ENCODE data around the gene FRAS1. TPM values are rescaled to one million over a fixed set of nuclear protein-coding genes. Genes with fewer than 3 reads are reported as not detected.

The FRAS1 gene
- total RNA-seq, 1 experiment from 2014 or later: 13.1 TPM

- Histone ChIP-seq H3K4me3 (peak overlapping the region; percentile 88), H3K9me3 (ENCODE audit: insufficient read depth, low read depth) (no peaks in the 10 kb centered on the region), H4K20me1 (ENCODE audit: insufficient read depth) (no peaks in the 10 kb centered on the region), H3F3A (ENCODE audit: insufficient read depth, low read depth) (no peaks in the 10 kb centered on the region), H2AFZ (peak overlapping the region; percentile 97), H3K27me3 (ENCODE audit: insufficient read depth, low read depth) (no peaks in the 10 kb centered on the region), H3K79me2 (ENCODE audit: low read depth) (no peaks in the 10 kb centered on the region), H3K27ac (peak overlapping the region; percentile 12), H3K36me3 (ENCODE audit: low read depth) (no peaks in the 10 kb centered on the region), H3K4me2 (peak overlapping the region; percentile 96), H3K4me1 (replicated peaks; ENCODE audit: insufficient read depth) (no peaks in the 10 kb centered on the region), H3K9me2 (ENCODE audit: insufficient read depth) (no peaks in the 10 kb centered on the region)
- CTCF ChIA-PET: no interaction called here
- BruUV-seq (replicated peaks): TSS peak; percentile 73
- no peak for TF ChIP-seq CTCF (conservative IDR thresholded peaks at IDR 0.05)
- TF ChIP-seq EZH2 (IDR thresholded peaks at IDR 0.05; ENCODE audit: low read depth): no peak
- POLR2A ChIA-PET (ENCODE audit: unreplicated experiment): no interaction called here
- intact Hi-C loops (cut with micrococcal nuclease; ENCODE audit: unreplicated experiment): loop anchor here (2.0 to 5.0 kb wide), 3 partner anchors 119 to 509 kb away; no protein-coding TSS in a partner anchor
- peak; percentile 18 to 38 for DNase-seq
Observed at GRCh38 chr4:78057600-78058550, 752 bp downstream of the FRAS1 start.

- H2AFZ ChIP-seq: peak overlapping the region; percentile 97
- intact Hi-C loops (cut with micrococcal nuclease; ENCODE audit: unreplicated experiment): loop anchor here (1.0 to 5.0 kb wide), 4 partner anchors 118 to 508 kb away; no protein-coding TSS in a partner anchor
- no peaks in the 10 kb centered on the region for H3F3A ChIP-seq (ENCODE audit: insufficient read depth, low read depth)
- DNase-seq: peak in 1 of 2 experiments; percentile 47
- POLR2A ChIA-PET (ENCODE audit: unreplicated experiment): interaction anchor here (0.6 to 1.0 kb wide), 4 partner anchors 117 to 932 kb away, joined by 3 to 15 read pairs (median 9); no protein-coding TSS in a partner anchor
- H3K4me3 ChIP-seq: peak overlapping the region; percentile 88
- H4K20me1 ChIP-seq (ENCODE audit: insufficient read depth): no peaks in the 10 kb centered on the region
- H3K4me1 ChIP-seq (replicated peaks; ENCODE audit: insufficient read depth): no peaks in the 10 kb centered on the region
- no peak for TF ChIP-seq EZH2 (IDR thresholded peaks at IDR 0.05; ENCODE audit: low read depth)
- no peak for TF ChIP-seq CTCF (conservative IDR thresholded peaks at IDR 0.05)
- H3K79me2 ChIP-seq (ENCODE audit: low read depth): no peaks in the 10 kb centered on the region
- H3K4me2 ChIP-seq: peak overlapping the region; percentile 96
- H3K27ac ChIP-seq: peak overlapping the region; percentile 12
- no peaks in the 10 kb centered on the region for H3K36me3 ChIP-seq (ENCODE audit: low read depth)
- BruUV-seq (replicated peaks): no TSS peak
- no peaks in the 10 kb centered on the region for H3K9me3 ChIP-seq (ENCODE audit: insufficient read depth, low read depth)
- no peaks in the 10 kb centered on the region for H3K9me2 ChIP-seq (ENCODE audit: insufficient read depth)
- CTCF ChIA-PET: interaction anchor here (0.6 to 2.4 kb wide), 12 partner anchors 67 to 805 kb away, joined by 3 to 15 read pairs (median 4); no protein-coding TSS in a partner anchor
- no peaks in the 10 kb centered on the region for H3K27me3 ChIP-seq (ENCODE audit: insufficient read depth, low read depth)
Observed at GRCh38 chr4:78058591-78059523, 1.7 kb downstream of the FRAS1 start.

GRCh38 chr4:78059524-78059889 lies 2.4 kb downstream of the FRAS1 start:
- POLR2A ChIA-PET (ENCODE audit: unreplicated experiment): interaction anchor here (0.6 to 1.0 kb wide), 4 partner anchors 117 to 931 kb away, joined by 3 to 15 read pairs (median 9); no protein-coding TSS in a partner anchor

More at GRCh38 chr4:78059524-78059889, 2.4 kb downstream of the FRAS1 start:
- TF ChIP-seq CTCF (conservative IDR thresholded peaks at IDR 0.05) (peak; percentile 69), EZH2 (IDR thresholded peaks at IDR 0.05; ENCODE audit: low read depth) (no peak)
- no peaks in the 10 kb centered on the region for H3K4me1 ChIP-seq (replicated peaks; ENCODE audit: insufficient read depth)
- DNase-seq: peak; percentile 50 to 56
- CTCF ChIA-PET: interaction anchor here (0.6 to 2.4 kb wide), 14 partner anchors 32 to 805 kb away, joined by 3 to 15 read pairs (median 4); no protein-coding TSS in a partner anchor
- H2AFZ ChIP-seq: peak overlapping the region; percentile 97
- no peaks in the 10 kb centered on the region for H3K9me2 ChIP-seq (ENCODE audit: insufficient read depth)
- no peaks in the 10 kb centered on the region for H3K79me2 ChIP-seq (ENCODE audit: low read depth)
- H3K4me3 ChIP-seq: peak overlapping the region; percentile 88
- H4K20me1 ChIP-seq (ENCODE audit: insufficient read depth): no peaks in the 10 kb centered on the region
- no peaks in the 10 kb centered on the region for H3K36me3 ChIP-seq (ENCODE audit: low read depth)
- H3K4me2 ChIP-seq: peak overlapping the region; percentile 96
- BruUV-seq (replicated peaks): no TSS peak
- no peaks in the 10 kb centered on the region for H3K9me3 ChIP-seq (ENCODE audit: insufficient read depth, low read depth)
- no peaks in the 10 kb centered on the region for H3K27me3 ChIP-seq (ENCODE audit: insufficient read depth, low read depth)
- H3K27ac ChIP-seq: no peak overlapping the region
- intact Hi-C loops (cut with micrococcal nuclease; ENCODE audit: unreplicated experiment): loop anchor here (1.0 to 5.0 kb wide), 4 partner anchors 117 to 508 kb away; no protein-coding TSS in a partner anchor
- no peaks in the 10 kb centered on the region for H3F3A ChIP-seq (ENCODE audit: insufficient read depth, low read depth)
